HPDE6-E6E7 (cell line): ENCODE measurements around the gene XNDC1N.
"Not testable (repeated sequence)": the region's sequence is repeated elsewhere in the genome, so short reads cannot be mapped to it uniquely, and the experiment has no call there.

Experiments
- DNase-seq: peaks from one replicate; pipeline ENCODE4 v3.0.0; 2011; ENCODE audit warnings: missing footprints; ENCODE audit errors: extremely low spot score

XNDC1N gene

DNA sequence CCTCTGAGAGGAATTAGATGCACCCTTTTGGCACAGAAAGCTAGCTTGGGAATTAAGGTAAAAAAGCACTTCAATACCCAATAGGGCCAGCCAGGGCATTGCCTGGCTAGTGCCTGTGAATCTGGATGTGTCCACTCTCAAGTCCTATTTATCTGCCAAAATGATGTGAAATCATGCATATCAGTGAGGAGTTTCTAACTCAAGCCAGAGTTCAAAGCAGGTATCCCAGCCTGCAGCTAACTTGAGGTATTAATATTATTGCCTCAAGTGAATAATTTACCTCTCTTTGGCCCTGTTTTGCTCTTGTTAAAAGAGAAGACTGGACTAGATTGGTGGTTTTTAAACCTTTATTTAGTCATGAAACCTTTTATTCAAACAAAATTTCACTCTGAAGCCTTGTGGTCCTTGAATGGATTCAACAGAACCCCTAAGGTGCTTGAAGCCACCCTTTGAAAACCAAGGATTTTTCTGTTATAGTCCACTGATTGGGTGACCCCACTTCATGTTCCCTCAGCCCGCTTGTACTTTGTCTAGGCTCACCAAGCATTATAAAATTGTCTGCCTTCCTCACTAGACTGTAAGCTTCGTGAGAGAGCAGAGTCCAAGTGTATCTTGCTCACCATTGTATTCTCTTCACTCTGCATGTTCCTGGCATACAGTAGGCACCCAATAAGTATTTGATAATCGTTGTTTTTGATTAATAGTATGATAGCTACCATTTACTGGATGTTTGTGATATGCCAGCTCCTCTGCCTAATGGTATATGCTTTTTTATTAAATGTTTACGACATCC, 4.9 kb upstream of the XNDC1N start:
- DNase-seq = no peak

DNA sequence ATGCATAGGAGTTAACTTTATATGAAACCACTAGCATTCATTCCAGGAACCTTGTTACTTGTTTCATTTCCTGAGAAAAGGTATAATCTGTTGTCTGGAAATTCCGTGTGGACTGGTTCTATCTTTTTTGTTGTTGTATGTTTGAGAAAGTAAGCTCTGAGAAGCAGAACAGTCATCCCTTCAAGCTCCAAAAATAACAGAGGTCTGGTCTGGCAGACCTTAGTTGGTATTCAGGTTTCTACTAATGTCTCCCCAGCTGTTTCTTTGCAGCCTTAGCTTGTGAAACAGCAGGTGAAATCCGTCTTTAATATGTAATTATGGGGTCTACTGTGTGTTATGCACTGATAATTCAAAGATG, 2.8 kb upstream of the XNDC1N start:
- DNase-seq = no peak

DNA sequence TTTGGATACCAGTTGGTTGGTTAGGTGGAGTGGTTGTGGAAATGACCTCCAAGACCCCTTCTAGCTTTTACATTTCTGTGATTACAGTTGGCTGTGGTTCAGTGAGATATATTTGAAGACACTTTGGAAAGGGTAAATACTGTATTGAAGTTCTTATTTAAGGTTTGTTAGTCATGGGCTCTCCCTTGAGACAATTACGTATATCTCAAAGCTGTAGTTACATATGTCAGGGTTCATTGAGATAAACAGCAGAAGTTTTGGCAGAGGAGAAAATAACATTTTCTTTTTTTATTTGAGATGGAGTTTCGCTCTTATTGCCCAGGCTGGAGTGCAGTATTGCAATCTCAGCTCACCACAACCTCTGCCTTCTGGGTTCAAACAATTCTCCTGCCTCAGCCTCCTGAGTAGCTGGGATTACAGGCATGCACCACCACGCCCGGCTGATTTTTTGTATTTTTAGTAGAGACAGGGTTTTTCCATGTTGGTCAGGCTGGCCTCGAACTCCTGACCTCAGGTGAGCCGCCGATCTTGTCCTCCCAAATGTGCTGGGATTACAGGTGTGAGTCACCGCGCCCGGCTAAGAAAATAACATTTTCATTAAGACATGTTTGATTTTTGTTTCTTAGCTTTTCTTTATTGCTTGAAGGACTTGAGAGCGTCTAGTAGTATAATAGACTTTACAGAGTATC, 2.3 kb upstream of the XNDC1N start:
- no peak for DNase-seq

DNA sequence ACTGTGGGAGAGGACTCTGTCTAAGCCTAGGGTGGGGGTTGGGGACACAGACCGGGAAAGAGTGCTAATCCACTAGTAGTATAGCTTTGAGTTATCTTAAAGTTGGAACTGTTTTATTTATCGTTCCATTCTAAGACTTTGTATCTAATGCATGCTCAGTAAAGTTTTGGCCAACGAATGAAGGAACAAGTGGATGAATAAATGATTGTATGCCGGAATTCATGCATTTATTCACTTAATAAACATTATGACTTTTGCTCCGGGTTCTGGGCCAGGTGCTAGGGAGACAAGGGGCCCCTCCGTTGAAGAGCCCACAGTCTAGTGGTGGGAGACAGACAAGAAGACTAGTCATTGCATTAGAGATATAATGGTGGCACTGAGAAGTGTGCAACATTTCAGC, 1.1 kb upstream of the XNDC1N start:
- DNase-seq = no peak

DNA sequence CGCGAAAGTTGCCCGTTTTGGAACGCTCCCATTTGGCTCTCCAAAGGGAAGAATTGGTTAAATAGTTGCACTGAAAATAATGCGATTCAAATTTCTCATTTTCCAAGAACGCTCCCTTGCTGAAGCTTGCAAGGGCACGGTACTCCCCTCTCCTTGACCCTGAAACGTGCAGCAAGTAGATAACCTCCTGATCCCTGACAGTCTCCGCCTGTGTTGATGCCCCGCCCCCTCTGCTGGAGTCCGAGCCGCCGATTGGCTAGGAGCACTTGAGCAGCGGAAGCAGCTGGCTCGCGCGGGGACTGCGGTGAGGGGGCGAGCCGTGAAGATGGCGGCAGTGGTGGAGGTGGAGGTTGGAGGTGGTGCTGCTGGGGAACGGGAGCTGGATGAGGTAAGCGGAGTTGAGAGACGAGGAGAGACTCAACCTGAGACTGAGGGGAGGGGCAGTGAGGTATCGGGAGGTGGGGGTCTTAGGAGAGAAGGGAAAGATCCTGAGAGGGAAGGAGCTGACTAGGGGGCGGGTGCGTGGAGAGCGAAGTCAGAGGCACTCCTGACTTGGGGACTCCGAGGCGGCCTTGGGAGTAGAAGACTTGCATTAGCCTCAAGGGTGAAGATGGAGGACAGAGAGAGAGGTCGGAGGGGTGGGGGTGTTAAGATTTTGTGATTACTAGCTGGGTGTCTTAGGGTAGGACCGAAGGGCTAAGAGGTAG, 496 bp upstream of the XNDC1N start, which contains the start of gene RNF121:
Gene RNF121 (plus strand): TSS at position 310 of the 707 bp plus-strand sequence. CDS start 16 bp downstream, at position 326.
- DNase-seq = peak; percentile 97

DNA sequence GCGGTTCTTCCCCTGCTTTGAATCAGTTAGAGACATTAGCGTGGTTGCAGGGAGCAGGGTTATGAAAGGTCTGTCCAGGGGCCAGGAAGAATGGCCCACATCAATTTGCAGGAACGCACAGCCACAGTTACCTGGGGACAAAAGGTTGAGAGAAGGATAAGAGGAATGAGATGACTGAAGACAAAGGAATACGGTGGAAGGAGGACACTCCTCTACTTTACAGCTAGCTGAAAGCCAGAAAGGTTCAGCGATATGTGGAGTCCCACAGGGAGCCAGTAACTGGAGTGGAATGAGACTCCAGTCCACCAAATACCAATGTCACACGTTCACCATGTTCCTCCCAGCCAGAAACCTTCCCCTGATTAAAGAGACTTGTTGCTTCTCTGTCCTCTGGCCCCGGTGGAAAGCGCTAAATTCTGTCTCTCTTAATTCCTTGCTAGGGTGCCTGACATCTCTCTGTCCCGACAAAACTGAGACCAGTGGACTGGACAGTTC, 10.7 kb downstream of the XNDC1N start:
- no peak for DNase-seq

DNA sequence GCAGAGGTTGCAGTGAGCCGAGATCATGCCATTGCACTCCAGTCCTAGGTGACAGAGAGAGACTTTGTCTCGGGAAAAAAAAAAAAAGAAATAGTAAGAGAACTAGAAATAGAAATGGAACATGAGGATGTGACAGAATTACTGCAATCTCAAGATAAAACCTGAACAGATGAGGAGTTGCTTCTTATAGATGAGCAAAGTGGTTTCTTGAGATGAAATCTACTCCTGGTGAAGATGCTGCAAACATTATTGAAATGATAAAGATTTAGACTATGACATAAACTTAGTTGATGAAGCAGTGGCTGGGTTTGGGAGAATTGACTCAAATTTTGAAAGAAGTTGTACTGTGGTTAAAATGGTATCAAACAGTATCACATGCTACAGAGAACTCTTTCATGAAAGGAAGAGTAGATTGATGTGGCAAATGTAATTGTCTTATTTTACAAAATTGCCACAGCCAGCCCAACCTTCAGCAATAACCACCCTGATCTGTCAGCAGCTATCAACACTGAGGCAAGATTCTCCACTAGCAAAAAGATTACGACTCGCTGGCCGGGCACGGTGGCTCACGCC, 13.7 kb downstream of the XNDC1N start:
- no peak for DNase-seq

DNA sequence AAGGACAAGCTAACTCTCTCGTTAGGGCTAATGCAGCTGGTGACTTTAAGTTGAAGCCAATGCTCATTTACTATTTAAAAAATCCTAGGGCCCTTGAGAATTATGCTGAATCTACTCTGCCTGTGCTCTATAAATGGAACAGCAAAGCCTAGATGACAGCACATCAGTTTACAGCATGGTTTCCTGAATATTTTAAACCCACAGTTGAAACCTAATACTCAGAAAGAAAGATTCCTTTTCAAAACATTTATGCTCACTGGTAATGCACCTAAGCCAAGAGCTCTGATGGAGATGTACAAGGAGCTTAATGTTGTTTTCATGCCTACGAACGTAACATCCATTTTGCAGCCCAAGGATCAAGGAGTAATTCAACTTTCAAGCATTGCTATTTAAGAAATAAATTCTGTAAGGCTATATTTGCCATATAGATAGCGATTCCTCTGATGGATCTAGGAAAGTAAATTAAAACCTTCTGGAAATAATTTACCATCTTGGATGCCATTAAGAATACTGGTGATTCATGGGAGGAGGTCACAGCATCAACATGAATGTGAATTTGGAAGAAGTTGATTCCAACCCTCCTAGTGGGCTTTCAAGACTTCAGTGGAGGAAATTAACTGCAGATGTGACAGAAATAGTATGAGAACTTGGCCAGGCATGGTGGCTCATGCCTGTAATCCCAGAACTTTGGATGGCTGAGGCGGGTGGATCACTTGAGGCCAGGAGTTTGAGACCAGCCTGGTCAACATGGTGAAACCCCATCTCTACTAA, 14.5 kb downstream of the XNDC1N start:
- DNase-seq = no peak

DNA sequence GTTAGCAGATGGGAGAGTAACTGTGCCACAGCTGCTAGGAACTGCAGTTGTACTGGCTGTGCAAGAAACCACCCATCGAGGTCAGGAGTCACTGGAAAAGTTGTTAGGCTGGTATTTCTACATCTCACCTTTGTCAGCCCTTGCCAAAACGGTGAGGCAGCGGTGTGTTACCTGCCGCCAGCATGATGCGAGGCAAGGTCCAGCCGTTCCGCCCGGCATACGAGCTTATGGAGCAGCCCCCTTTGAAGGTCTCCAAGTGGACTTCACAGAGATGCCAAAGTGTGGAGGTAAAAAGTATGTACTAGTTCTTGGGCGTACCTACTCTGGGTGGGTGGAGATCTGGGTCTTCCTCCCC, 16.4 kb downstream of the XNDC1N start:
- DNase-seq = not testable (repeated sequence)

DNA sequence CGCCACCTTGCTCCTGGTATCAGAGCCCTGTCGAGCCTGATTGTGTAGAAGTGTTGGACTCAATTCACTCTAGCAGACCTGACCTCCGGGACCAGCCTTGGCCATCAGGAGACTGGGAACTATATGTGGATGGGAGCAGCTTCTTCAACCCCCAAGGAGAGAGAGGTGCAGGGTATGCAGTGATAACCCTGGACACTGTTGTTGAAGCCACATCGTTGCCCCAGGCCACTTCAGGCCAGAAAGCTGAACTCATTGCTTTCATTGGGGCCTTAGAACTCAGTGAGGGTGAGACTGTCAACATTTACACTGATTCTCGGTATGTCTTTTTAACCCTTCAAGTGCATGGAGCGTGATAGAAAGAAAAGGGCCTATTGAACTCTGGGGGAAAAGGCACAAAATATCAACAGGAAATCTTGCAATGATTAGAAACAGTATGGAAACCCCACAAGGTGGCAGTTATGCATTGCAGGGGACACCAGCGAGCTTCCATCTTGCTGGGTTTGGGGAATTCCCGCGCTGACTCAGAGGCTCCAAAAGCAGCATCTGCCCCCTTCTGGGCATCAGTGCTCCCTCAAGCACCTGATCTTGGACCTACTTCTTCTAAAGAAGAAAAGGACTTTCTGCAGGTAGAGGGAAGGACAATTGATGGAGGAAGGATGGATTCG, 16.9 kb downstream of the XNDC1N start:
- not testable (repeated sequence) for DNase-seq

DNA sequence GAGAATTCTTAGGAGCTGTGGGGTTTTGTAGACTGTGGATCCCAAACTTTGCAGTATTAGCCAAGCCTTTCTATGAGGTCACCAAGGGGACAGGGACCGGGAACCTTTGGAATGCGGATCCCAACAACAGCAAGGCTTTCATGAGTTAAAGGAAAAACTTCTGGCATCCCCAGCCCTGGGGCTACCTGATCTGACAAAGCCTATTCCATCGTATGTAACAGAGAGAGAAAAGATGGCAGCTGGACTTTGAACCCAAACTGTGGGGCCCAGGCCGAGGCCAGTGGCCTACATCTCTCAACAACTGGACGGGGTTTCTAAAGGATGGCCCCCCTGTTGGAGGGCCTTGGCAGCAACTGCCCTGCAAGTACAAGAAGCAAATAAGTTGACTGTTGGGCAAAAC, 17.6 kb downstream of the XNDC1N start:
- DNase-seq = not testable (repeated sequence)

DNA sequence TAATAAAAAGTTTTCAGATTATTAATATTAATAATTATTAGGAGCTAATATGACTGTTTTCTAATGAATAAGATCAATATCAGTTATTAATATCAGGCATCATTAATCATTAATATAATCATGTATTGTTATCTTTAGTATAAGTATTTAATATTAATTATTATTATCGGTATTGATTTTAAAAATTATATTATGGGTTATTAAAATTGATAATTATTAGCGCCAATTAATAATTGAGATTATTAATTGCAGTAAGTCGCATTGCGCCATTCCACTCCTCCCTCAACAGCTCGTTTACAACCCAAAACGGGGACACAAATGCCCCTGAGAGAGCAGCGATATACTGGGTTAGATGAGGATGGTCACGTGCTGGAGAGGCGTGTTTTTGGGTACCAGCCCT, 20.2 kb downstream of the XNDC1N start:
- no peak for DNase-seq

DNA sequence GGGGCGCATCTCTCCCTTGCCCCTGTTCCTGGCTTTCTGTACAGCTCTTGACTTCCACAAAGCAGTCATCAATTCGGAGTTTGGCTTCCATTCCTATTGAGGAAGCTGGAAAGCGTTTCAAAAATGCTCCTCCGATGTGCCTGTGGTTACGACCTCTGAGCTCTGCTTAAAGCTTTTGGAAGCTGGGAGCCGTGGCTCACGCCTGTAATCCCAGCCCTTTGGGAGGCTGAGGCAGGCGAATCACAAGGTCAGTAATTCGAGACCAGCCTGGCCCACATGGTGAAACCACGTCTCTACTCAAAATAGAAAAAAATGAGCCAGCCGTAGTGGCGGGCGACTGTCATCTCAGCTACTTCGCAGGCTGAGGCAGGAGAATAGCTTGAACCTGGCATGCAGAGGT, 27.3 kb downstream of the XNDC1N start:
- DNase-seq = not testable (repeated sequence)

DNA sequence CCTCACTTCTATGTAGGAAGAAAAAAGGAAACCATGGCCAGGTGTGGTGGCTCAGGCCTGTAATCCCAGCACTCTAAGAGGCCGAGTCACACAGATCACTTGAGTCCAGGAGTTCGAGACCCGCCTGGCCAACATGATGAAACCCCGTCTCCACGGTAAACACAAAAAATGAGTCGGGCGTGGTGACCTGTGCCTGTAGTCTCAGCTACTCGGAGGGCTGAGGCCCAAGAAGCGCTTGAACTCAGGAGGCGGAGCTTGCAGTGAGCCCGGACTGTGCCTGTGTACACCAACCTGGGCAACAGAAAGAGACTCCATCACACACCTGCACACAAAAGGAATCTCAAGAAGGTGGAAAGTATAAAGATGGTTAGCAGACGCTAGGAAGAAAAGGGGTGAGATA, 32.4 kb downstream of the XNDC1N start:
- DNase-seq = no peak

DNA sequence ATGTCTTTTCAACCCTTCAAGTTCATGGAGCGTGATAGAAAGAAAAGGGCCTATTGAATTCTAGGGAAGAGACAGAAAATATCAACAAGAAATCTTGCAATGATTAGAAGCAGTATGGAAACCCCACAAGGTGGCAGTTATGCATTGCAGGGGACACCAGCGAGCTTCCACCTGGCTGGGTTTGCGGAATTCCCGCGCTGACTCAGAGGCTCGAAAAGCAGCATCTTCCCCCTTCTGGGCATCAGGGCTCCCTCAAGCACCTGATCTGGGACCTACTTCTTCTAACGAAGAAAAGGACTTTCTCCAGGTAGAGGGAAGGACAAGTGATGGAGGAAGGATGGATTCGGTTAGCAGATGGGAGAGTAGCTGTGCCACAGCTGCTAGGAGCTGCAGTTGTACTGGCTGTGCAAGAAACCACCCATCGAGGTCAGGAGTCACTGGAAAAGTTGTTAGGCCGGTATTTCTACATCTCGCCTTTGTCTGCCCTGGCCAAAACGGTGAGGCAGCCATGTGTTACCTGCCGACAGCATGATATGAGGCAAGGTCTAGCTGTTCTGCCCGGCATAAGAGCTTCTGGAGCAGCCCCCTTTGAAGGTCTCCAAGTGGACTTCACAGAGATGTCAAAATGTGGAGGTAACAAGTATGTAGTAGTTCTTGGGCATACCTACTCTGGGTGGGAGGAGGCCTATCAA, 39.1 kb downstream of the XNDC1N start:
- peak; percentile 4 for DNase-seq

DNA sequence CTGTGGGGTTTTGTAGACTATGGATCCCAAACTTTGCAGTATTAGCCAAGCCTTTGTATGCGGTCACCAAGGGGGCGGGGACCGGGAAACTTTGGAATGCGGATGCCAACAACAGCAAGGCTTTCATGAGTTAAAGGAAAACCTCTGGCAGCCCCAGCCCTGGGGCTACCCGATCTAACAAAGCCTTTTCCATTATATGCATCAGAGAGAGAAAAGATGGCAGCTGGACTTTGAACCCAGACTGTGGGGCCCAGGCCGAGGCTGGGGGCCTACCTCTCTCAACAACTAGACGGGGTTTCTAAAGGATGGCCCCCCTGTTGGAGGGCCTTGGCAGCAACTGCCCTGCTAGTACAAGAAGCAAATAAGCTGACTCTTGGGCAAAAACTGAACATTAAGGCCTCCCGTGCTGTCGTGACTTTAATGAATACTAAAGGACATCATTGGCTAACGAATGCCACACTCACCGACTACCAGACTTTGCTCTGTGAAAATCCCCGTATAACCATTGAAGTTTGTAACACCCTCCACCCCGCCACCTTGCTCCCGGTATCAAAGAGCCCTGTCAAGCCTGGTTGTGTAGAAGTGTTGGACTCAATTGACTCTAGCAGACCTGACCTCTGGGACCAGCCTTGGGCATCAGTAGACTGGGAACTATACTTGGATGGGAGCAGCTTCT, 39.9 kb downstream of the XNDC1N start:
- not testable (repeated sequence) for DNase-seq

DNA sequence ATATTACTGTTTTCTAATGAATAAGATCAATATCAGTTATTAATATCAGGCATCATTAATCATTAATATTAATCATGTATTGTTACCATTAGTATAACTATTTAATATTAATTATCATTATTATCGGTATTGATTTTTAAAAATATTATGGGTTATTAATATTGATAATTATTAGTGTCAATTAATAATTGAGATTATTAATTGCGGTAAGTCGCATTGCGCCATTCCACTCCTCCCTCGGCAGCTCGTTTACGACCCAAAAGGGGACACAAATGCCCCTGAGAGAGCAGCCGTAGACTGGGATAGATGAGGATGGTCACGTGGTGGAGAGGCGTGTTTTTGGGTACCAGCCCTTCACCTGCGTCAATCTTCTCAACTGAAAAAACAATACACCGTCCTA, 42.6 kb downstream of the XNDC1N start:
- not testable (repeated sequence) for DNase-seq
